ENCODE results near the gene BICC1.
A peak's percentile ranks its signal among the peaks of the same experiment; 100 is the strongest.

BICC1 gene

DNA sequence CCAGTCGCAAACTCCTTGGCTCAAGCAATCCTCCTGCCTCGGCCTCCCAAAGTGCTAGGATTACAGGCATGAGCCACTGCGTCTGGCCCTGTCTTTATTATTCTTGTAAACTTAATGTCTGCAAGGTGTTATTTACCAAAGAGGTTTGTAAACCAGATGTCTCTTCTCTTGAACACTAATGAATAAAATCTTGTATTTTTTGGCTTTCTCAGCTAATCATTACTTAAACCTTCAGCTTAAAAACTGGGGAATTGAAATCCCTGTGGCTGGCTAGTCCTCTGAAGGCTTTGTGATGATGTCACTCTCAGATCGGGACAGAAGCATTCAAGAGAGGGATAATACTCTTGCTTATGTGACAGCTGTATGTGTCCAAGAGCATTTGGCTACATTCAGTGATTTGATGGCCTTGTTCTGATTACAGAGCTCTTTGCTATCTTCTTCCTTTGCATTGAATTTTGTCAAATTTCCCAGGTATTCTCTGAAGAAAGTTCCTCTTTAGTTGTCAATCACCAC lies 130.3 kb downstream of the BICC1 start:
- Histone ChIP-seq H4K20me1 (no peaks in the 10 kb centered on the region), H3K27me3 (no peaks in the 10 kb centered on the region), H3K4me3 (no peak overlapping the region), H3K4me1 (peaks cover 0 to 39% (median 5%) of the 10 kb centered on the region in 10 experiments; a peak in 11 of 20 replicates), H3K4me2 (peak overlapping the region in 2 of 11 experiments; percentile 15 to 52; a peak in 2 of 22 replicates), H3K9ac (no peak overlapping the region), H3K27ac (no peak overlapping the region), H3K9me3 (replicated peaks in 1 of 11) (no peaks in the 10 kb centered on the region), H3K36me3 (no peaks in the 10 kb centered on the region)
- TF ChIP-seq Cebpa-rat (IDR thresholded peaks at IDR 0.05), result no peak

DNA sequence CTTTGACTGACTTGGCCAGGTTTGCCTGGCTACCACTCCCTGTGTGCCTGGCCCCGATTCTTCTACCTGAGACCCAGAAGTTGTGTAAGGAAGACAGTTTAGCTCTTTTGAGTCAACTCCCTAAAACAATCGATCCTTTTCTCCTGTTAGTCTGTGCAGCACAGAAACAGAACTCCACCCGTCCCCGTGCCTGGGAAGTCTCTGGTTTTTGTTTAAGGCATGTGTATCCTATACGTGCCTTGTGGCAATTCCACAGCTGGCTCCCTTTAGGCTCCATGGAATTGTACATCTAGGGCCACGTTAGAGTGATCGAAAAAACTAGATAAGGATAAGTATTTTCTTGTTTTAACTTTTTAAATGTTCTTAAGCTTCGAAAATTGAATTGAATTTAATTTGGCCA lies 131.6 kb downstream of the BICC1 start:
- Histone ChIP-seq H3K4me3 (no peak overlapping the region), H3K4me1 (peaks cover 0 to 39% (median 5%) of the 10 kb centered on the region in 10 experiments; a peak in 11 of 20 replicates), H3K4me2 (peak overlapping the region in 1 of 11 experiments; percentile 52; a peak in 1 of 22 replicates)

DNA sequence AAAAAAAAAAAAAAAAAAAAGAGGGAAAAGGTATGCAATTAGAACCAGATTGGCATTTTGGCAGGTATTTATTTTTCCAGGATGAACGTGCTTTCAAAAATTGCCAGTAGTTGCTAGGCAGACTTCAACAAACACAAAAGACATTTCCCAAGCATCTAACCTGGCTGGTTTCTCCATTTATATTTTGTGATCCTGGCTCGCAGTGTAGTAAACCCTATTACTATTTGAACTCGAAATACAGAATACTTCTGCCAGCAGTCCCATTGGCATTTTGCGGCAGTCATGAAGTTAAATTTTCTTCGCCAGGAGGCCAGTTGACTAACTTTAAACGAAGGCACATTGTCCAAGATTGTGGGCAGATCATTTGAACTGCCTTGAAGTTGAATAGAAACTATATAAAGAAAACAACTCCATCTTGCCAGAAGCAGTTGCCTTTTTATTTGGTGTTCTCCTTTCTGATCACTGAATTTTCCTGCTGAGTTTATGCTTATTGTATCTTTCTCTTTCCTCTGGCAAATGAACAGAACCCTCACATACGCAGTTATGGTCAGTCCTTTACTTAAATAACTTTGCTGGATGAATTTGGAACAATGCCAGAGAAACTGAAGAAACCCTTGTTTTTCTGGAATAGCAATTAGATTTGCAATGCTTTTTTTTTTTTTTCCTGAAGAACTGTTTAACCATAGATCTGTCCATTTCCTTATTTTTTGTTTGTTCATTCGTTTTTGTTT lies 132.9 kb downstream of the BICC1 start:
- H3K27ac ChIP-seq, result no peak overlapping the region
- no peaks in the 10 kb centered on the region for H3K36me3 ChIP-seq
- H3K27me3 ChIP-seq, result no peaks in the 10 kb centered on the region
- no peak overlapping the region for H3K4me3 ChIP-seq
- TF ChIP-seq Cebpa-rat (IDR thresholded peaks at IDR 0.05), result no peak
- H4K20me1 ChIP-seq, result no peaks in the 10 kb centered on the region
- peaks cover 0 to 36% (median 5%) of the 10 kb centered on the region in 10 experiments; a peak in 11 of 20 replicates for H3K4me1 ChIP-seq
- H3K4me2 ChIP-seq, result no peak overlapping the region
- no peaks in the 10 kb centered on the region for H3K9me3 ChIP-seq (replicated peaks in 1 of 11)
- H3K9ac ChIP-seq, result no peak overlapping the region

More for the DNA sequence above, 131.6 kb downstream of the BICC1 start:
- Histone ChIP-seq H3K9me3 (replicated peaks in 1 of 11) (no peaks in the 10 kb centered on the region), H3K27me3 (no peaks in the 10 kb centered on the region), H4K20me1 (no peaks in the 10 kb centered on the region), H3K36me3 (no peaks in the 10 kb centered on the region), H3K9ac (no peak overlapping the region), H3K27ac (no peak overlapping the region)
- TF ChIP-seq Cebpa-rat (IDR thresholded peaks at IDR 0.05), result no peak

DNA sequence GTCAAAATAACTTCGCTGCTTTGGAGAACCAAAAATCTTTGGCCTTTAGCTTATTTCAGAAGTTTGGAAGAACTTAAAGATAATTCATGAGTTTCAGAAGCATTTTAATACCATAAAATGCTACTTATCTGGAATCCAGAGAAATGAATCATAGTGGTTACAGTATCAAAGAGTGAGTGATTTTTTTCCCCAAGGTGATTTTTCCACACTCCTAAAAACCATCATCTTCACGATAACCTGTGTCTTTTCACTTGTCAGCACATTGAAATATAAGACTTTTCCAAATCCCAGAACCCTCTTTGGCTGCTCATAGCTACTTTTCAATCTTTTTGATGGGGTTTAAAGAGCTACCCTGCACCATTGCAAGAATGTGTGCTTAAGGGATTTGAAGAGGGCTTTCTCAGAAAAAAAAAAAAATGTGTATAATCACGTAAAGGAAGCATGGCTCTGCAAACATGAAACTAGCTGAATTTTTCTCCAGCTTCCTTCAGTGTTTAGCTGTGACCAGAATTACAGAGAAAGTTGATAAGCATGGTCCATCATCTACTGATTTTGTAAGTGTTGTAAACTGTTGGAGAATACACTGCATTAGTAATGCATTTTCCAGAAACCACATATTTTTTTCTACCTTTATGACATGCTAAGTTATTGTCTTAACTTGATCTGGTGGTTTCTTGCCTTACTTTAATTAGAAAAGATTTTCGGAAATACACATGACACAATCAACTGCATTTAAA lies 134.9 kb downstream of the BICC1 start:
- no peaks in the 10 kb centered on the region for H3K9me3 ChIP-seq (replicated peaks in 1 of 11)
- H3K27me3 ChIP-seq, result no peaks in the 10 kb centered on the region
- no peak overlapping the region for H3K9ac ChIP-seq
- no peaks in the 10 kb centered on the region for H3K36me3 ChIP-seq
- H3K4me2 ChIP-seq, result no peak overlapping the region
- H3K4me3 ChIP-seq, result no peak overlapping the region
- no peaks in the 10 kb centered on the region for H4K20me1 ChIP-seq
- H3K27ac ChIP-seq, result no peak overlapping the region
- peaks cover 0 to 17% (median 6%) of the 10 kb centered on the region in 10 experiments; a peak in 10 of 20 replicates for H3K4me1 ChIP-seq
- no peak for TF ChIP-seq Cebpa-rat (IDR thresholded peaks at IDR 0.05)

GRCh38 chr10:58648131-58648530 lies 135.5 kb downstream of the BICC1 start:
- H3K27ac ChIP-seq, result no peak overlapping the region
- no peak overlapping the region for H3K9ac ChIP-seq
- H3K4me2 ChIP-seq, result no peak overlapping the region
- no peak overlapping the region for H3K4me3 ChIP-seq
- no peaks in the 10 kb centered on the region for H3K27me3 ChIP-seq
- no peaks in the 10 kb centered on the region for H3K36me3 ChIP-seq
- H3K9me3 ChIP-seq (replicated peaks in 1 of 11), result no peaks in the 10 kb centered on the region
- no peaks in the 10 kb centered on the region for H4K20me1 ChIP-seq
- TF ChIP-seq Cebpa-rat (IDR thresholded peaks at IDR 0.05), result no peak
- H3K4me1 ChIP-seq, result peaks cover 0 to 13% (median 6%) of the 10 kb centered on the region in 10 experiments; a peak in 10 of 20 replicates

DNA sequence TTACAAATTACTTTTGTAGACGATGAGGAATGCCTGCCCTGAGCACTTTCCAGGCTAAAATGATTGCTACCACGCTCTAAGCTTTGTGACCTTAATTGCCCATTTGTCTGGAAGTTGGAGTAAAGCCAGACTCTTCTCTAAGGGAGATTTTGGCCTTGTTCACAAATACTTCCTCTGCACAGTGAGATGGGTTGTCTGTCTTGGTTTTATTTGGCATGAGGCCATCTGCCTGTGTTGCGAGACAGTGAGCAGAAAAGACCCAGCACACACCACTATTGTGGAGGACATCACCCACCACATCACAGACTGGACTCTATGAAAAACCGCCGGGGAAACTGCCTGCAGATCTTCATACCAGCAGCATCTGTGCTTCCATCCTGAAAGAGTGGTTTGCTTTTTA lies 138.4 kb downstream of the BICC1 start:
- H3K4me1 ChIP-seq, result peaks cover 0 to 8% (median 5%) of the 10 kb centered on the region in 10 experiments; a peak in 5 of 20 replicates
- no peak overlapping the region for H3K9ac ChIP-seq

DNA sequence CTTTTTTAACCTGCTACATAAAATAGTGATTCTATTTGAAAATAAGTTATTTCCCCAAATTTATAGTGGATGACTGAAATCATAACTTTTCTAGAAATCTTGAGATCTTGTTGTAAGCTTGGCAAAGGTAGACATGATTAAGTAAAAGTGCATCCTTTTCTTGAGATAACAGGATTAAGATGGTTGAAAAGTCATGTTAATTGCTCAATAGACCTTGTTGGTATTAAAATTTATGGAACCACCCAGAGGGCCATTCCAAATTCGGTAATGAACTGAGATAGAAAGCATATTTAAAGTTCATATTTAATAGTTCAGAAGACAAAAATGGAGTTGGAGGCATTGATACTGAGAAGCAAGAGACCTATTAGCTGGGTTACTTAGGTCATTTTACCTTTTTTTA lies 139.1 kb downstream of the BICC1 start:
- H4K20me1 ChIP-seq, result no peaks in the 10 kb centered on the region
- H3K36me3 ChIP-seq, result no peaks in the 10 kb centered on the region
- H3K27me3 ChIP-seq, result no peaks in the 10 kb centered on the region
- H3K4me2 ChIP-seq, result no peak overlapping the region
- H3K4me3 ChIP-seq, result no peak overlapping the region
- no peak for TF ChIP-seq Cebpa-rat (IDR thresholded peaks at IDR 0.05)
- peaks cover 0 to 8% (median 5%) of the 10 kb centered on the region in 10 experiments; a peak in 5 of 20 replicates for H3K4me1 ChIP-seq
- no peak overlapping the region for H3K9ac ChIP-seq
- no peaks in the 10 kb centered on the region for H3K9me3 ChIP-seq (replicated peaks in 1 of 11)
- no peak overlapping the region for H3K27ac ChIP-seq

More for the DNA sequence above, 138.4 kb downstream of the BICC1 start:
- no peak for TF ChIP-seq Cebpa-rat (IDR thresholded peaks at IDR 0.05)
- H3K36me3 ChIP-seq, result no peaks in the 10 kb centered on the region
- H4K20me1 ChIP-seq, result no peaks in the 10 kb centered on the region
- H3K27me3 ChIP-seq, result no peaks in the 10 kb centered on the region
- H3K27ac ChIP-seq, result no peak overlapping the region
- H3K4me3 ChIP-seq, result no peak overlapping the region
- H3K4me2 ChIP-seq, result peak overlapping the region in 8 of 11 experiments; percentile 5 to 46 (median 20); a peak in 6 of 22 replicates
- no peaks in the 10 kb centered on the region for H3K9me3 ChIP-seq (replicated peaks in 1 of 11)

GRCh38 chr10:58653139-58653538 lies 140.5 kb downstream of the BICC1 start:
- Histone ChIP-seq H3K27ac (no peak overlapping the region), H4K20me1 (no peaks in the 10 kb centered on the region), H3K4me2 (no peak overlapping the region), H3K4me3 (no peak overlapping the region), H3K4me1 (peaks cover 0 to 8% (median 5%) of the 10 kb centered on the region in 10 experiments; a peak in 5 of 20 replicates), H3K9me3 (replicated peaks in 1 of 11) (no peaks in the 10 kb centered on the region), H3K27me3 (no peaks in the 10 kb centered on the region), H3K9ac (no peak overlapping the region), H3K36me3 (no peaks in the 10 kb centered on the region)
- TF ChIP-seq Cebpa-rat (IDR thresholded peaks at IDR 0.05), result peak in 1 of 11 experiments; percentile 42; a peak in 2 of 22 replicates

- H3K36me3 ChIP-seq, result no peaks in the 10 kb centered on the region
- H4K20me1 ChIP-seq, result no peaks in the 10 kb centered on the region
- peaks cover 22 to 30% (median 25%) of the 10 kb centered on the region in 11 experiments for H3K9me3 ChIP-seq (replicated peaks in 1 of 11)
- no peak overlapping the region for H3K4me3 ChIP-seq
- no peaks in the 10 kb centered on the region for H3K27me3 ChIP-seq
- no peak overlapping the region for H3K27ac ChIP-seq
- TF ChIP-seq Cebpa-rat (IDR thresholded peaks at IDR 0.05), result no peak
- H3K4me2 ChIP-seq, result peak overlapping the region in 1 of 11 experiments; percentile 0; a peak in 2 of 22 replicates
- no peak overlapping the region for H3K9ac ChIP-seq
- peaks cover 0 to 9% (median 2%) of the 10 kb centered on the region in 10 experiments; a peak in 4 of 20 replicates for H3K4me1 ChIP-seq
Measured at GRCh38 chr10:58660575-58661255, 148.0 kb downstream of the BICC1 start.

Data from BLaER1 treated with 17β-estradiol and CSF1 and Interleukin-3, amounts not matched to agents 10 nM and 100 nM (cell line).